Astrocyte (in vitro differentiated cells and primary cell): ENCODE data around the gene IMP4.

Experiments used
- CTCF ChIP-seq: IDR thresholded peaks from 2 replicates; pipeline ENCODE4 v1.5.1; 2011; ENCODE audit warnings: low read depth, mild to moderate bottlenecking, inconsistent platforms, low read length, moderate library complexity; ENCODE audit not compliant: insufficient read depth
- EZH2 ChIP-seq: IDR thresholded peaks from 2 replicates; pipeline ENCODE4 v1.6.1; 2012; ENCODE audit warnings: mild to moderate bottlenecking, low read length, inconsistent platforms; ENCODE audit not compliant: insufficient read depth

GRCh38 chr2:130346741-130347066, 4.0 kb downstream of the IMP4 start:
- TF ChIP-seq CTCF: no peak
- TF ChIP-seq EZH2: no peak
